Right forelimb (tissue), 1 donor: Measurements from ENCODE around the gene ACER1.

Source experiments
- DNase-seq: peaks from one replicate; pipeline ENCODE4 v3.0.0-alpha.2; 2018

ACER1 gene

DNA sequence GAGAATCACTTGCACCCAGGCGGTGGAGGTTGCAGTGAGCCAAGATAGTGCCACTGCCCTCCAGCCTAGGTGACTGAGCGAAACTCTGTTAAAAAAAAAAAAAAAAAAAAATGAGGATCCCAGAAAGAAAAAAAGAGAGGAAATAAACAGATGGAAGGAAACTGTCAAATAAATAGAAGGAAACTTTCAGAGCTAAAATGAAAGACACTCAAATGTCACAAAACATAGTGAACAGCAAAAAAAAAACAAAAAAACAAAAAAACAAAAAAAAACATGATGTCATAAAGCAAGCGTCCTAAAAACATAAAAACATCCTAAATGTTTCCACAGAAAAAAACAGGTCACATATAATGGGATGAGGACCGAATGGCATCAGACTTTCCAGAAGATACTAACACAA, 68.6 kb downstream of the ACER1 start:
- DNase-seq = no peak

DNA sequence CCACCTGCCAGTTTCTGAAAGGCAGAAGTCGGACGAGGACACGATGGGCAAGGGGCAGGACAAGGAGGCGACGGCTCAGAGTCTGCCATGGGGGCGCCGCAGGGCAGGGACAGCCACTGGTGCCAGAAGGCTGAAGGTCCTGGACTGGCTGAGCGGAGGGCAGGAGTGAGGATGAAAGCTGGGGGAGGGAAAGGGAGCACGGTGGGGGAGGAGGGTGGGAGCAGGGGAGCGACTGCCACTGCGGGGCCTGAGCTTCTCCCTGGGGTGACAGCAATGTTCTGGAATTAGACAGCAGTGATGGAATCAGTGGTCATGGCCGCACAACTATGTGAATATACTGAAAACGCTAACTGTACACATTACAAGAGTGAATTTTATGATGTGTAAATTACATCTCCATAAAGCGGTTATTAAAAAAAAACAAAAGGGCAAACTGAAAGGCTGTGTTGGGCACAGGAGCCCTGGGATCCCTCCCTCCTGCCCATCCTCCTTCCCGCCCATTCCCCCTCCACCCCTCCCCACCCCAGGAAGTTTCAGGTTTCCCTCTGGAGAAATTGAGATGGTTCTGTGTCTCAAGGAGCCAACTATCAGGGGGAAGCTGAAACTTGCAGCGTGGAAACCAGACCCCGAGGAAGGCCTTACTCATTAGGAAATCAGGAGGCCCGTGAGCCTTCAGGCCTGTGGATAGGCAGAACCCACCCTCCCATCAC, 69.5 kb downstream of the ACER1 start:
- DNase-seq = no peak

DNA sequence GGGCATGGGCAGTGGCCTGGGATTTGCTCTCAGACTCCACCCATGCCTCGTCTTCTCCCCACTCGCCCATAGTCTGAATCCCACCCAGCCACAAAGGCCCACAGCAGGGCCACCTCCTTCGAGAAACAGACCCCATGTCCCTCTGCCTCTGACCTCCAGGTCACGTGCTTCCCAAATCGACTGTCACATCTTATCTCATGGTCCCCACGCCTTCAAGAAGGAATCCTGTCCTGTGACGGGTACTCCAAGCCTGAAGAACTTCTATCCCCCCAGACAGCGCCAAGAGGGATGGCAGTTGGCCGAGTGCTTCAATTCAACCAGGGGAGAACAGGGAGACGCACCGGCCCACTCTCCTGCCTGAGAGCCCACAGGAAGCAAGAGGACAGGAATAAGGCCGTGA, 70.1 kb downstream of the ACER1 start:
- DNase-seq = no peak

DNA sequence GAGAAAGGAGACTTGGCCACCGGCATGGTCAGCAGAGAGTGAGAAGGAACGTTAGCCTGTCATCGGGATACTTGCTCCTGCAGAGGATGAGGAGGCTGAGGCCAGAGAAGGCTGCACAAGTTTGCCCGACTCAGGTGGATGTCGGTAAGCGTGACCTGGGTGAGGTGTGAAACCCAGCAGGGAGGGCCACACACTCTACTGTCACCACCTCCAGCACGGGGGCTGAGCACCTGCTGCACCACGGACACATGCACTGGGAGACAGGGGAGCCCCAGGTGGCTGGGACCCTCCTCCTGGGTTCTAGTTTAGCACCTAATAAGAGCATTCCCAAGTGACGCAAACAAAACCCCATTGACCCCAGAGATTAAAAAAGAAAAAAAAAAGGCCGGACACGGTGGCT, 70.9 kb downstream of the ACER1 start:
- DNase-seq = no peak

DNA sequence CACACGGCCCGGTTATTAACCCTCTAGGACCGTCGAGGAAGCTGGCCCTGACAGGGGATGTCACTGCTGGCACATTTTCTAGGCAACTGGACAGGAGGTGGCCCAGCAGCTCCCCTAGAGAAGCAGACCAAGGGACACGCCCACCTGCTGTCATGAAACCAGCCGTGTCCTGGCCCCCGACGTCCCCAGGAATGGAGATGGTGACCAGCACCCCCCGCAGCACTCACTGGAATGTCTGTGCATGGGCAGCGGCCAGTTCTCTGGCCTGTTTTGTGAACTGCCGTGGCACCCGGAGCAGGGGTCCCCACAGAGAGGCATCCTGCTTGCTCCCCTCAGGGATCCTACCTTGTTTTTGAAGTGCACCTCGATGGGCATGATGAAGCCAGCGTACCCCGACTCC, 71.5 kb downstream of the ACER1 start:
- no peak for DNase-seq

DNA sequence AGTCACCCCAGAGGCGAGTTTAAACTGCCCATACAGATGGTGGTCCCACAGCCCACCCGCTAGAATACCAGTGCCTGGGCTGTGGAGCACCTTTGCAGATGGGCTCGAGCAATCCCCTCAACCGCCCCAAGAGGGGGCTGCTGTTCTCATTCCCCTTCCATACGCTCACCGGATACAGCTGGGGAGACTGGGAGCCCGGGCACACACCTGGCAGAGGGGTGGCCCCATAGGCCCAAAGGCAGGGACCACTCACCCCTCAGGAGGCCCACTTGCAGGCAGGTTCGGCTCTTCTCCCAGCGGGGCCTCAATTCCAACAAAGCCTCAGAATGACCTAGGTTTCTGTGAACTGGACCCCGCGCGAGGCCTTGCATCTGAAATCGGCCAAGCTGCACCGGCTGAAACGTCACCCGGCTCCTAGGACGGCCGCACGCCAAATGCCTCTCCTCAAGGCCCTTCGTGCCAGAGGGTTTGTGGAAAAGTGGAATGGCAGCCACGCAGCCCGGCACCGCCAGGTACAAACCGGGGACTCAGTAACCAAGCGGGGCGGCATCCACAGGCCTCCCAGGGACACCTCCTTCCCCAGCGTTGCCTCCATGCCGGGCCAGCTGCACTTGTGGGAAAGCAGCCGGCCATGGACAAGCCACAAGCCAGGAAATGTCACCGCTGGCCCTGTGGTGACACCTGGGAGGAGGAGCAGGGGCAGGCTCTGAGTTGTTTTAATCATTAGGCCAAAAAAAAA, 72.3 kb downstream of the ACER1 start:
- DNase-seq = no peak

DNA sequence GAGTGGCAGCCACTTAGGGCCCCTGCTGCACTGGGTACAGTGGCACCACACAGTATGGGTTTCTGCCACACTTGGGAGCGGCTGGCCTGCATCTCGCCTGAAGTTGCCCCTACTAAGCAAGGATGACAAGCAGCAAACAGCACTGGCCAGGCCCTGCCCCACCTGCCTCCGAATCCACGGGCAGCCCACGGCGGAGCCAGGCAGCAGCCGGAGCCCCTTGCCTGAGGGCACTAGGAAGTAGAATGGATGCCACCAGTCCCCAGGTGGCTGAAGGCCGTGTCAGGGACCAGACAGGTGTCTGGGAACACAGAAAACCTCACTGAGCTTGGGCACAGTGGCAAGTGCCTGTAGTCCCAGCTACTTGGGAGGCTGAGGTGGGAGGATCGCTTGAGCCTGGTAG, 73.0 kb downstream of the ACER1 start:
- no peak for DNase-seq

DNA sequence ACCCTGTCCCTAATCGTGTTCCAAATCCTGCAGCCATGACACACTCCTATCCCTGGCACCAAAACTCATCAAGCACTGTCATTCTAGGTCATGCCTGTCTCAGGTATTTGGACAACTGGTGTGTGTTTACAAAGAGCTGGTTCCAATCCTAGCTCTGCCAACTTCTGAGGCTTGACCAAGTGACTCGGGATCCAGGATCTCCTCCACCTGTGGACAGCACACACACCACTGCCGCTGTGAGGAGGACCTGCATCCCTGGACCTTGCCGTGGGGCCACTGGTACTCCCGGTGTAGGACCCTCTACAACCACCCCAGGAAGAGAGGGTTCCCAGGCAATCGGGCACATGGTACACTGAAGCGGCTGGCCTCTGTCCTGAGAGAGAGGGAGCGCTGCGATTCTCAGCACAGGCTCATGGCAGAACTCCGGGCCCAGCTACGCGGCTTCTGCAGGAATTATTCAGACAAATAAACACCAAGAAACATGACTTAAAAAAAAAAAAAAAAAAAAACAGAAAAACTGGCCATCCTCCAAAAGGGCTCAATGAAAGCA, 74.0 kb downstream of the ACER1 start:
- no peak for DNase-seq

DNA sequence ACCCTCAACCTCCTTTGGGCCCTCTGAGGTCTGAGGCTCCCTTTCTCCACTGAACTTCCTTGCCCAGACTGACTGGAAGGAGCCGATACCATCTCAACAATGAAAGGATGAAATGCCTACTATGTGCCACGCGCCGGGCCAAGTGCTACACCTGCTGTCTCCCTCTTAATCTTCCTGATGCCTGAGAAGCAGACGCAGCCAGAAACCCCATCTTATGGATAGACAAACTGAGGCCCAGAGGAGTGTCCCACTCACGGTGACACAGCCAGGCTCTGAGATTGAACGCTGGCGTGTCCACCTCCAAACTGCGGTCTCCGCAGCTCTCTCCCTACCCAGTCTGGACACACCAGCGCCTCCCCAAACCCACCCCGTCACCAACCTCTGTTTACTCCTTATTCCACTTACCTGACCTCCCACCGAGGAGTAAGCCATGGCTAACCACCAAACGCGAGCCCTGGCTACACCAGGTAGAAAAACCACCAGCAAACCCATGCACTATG, 74.5 kb downstream of the ACER1 start:
- DNase-seq = no peak
